Activated T-cell treated with anti-CD3 and anti-CD28 coated beads, Interleukin-2, amount 50 U/mL, for 4 hours (primary cell): Measurements from ENCODE around the gene CYB5D1. TPM values are rescaled to one million over a fixed set of nuclear protein-coding genes. Genes with fewer than 3 reads are reported as not detected.

Experiments used
- ATAC-seq, 2 donors: fragments of 200-7000 bp; cut with Tn5 transposase; one replicate each; pipeline ENCODE4 v1.10.0; 2021
- DNase-seq: peaks from one replicate; pipeline ENCODE4 v3.0.0-alpha.2; 2020
- H3K27me3 Mint-ChIP-seq: one replicate; pipeline ENCODE4 v1.8.0; 2021; ENCODE audit warnings: low read depth, mixed read lengths
- H3K36me3 Mint-ChIP-seq: one replicate; pipeline ENCODE4 v1.8.0; 2022; ENCODE audit warnings: mixed read lengths; ENCODE audit not compliant: insufficient read depth
- H3K4me1 Mint-ChIP-seq: one replicate; pipeline ENCODE4 v1.8.0; 2021; ENCODE audit warnings: low read depth, mixed read lengths
- H3K4me3 Mint-ChIP-seq: one replicate; pipeline ENCODE4 v1.8.0; 2021; ENCODE audit warnings: mild to moderate bottlenecking, moderate library complexity, mixed read lengths
- H3K9me3 Mint-ChIP-seq: one replicate; pipeline ENCODE4 v1.8.0; 2021; ENCODE audit warnings: mixed read lengths
- total RNA-seq, 3 donors: library from RNA; stranded (reverse); gene quantifications; one replicate each; pipeline ENCODE4 v1.2.1, GENCODE V29; 2021

CYB5D1 gene
- total RNA-seq, 3 donors from 2014 or later: 19.7 to 20.8 (median 20.6) TPM

- ATAC-seq (no peak), DNase-seq (no peak)
- peak overlapping the region; percentile 93 for H3K4me3 Mint-ChIP-seq
- H3K9me3 Mint-ChIP-seq: no peaks in the 10 kb centered on the region
- peaks cover 12% of the 10 kb centered on the region for H3K36me3 Mint-ChIP-seq
- H3K27me3 Mint-ChIP-seq: no peaks in the 10 kb centered on the region
- peaks cover 58% of the 10 kb centered on the region for H3K4me1 Mint-ChIP-seq
Observed at GRCh38 chr17:7837408-7838088, 20.3 kb upstream of the CYB5D1 start.

GRCh38 chr17:7838090-7839075, 19.4 kb upstream of the CYB5D1 start:
- no peaks in the 10 kb centered on the region for H3K9me3 Mint-ChIP-seq
- H3K4me3 Mint-ChIP-seq: peak overlapping the region; percentile 96
- no peak for ATAC-seq
- peaks cover 55% of the 10 kb centered on the region for H3K4me1 Mint-ChIP-seq
- no peaks in the 10 kb centered on the region for H3K27me3 Mint-ChIP-seq
- peak; percentile 36 for DNase-seq
- peaks cover 12% of the 10 kb centered on the region for H3K36me3 Mint-ChIP-seq

GRCh38 chr17:7839190-7839875, 18.5 kb upstream of the CYB5D1 start:
- ATAC-seq (no peak), DNase-seq (no peak)
- Mint-ChIP-seq H3K27me3 (no peaks in the 10 kb centered on the region), H3K9me3 (no peaks in the 10 kb centered on the region), H3K4me1 (peaks cover 51% of the 10 kb centered on the region), H3K4me3 (peak overlapping the region; percentile 96), H3K36me3 (peaks cover 14% of the 10 kb centered on the region)

DNA sequence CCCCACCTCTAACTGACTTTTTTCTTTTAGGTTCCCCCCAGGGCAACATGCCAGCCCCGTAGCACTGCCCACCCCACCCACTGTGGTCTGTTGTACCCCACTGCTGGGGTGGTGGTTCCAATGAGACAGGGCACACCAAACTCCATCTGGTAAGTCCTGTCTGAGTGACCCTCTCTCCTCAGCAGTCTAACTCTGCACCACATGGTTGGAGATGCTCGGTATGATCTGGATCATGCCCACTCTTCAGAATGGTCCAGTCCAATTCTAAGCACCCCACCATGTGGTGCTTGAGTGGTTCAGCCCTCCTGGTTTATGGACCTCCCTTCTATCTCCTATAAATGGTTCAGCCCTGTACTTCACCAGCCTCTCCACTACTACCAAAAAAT, 17.9 kb upstream of the CYB5D1 start:
- Mint-ChIP-seq H3K4me3 (peak overlapping the region; percentile 96), H3K9me3 (no peaks in the 10 kb centered on the region), H3K36me3 (peaks cover 14% of the 10 kb centered on the region), H3K4me1 (peaks cover 51% of the 10 kb centered on the region), H3K27me3 (no peaks in the 10 kb centered on the region)
- ATAC-seq: no peak
- no peak for DNase-seq

GRCh38 chr17:7840441-7840840, 17.4 kb upstream of the CYB5D1 start:
- DNase-seq (no peak), ATAC-seq (no peak)
- Mint-ChIP-seq H3K4me1 (peaks cover 53% of the 10 kb centered on the region), H3K9me3 (no peaks in the 10 kb centered on the region), H3K4me3 (peak overlapping the region; percentile 96), H3K36me3 (peaks cover 17% of the 10 kb centered on the region), H3K27me3 (no peaks in the 10 kb centered on the region)

DNA sequence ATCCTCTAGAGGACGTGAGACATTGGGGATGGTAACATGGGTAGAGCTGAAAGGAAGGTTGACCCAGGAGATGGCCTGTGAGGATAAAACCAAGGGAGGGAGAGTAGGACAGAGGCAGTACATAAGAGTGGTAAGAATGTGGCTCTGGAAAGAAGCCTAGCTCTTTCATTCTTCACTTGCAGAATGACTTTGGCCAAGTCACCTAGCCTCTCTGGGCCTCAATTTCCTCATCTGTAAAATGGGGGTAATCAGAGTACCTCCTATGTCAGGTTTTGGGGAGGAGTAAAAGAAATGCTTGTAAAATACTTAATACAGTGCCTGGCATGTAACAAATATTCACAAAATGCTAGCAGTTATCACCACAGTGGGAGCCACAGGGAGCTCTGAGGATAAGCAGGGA, 16.9 kb upstream of the CYB5D1 start:
- ATAC-seq (no peak), DNase-seq (no peak)
- H3K4me3 Mint-ChIP-seq: peak overlapping the region; percentile 96
- H3K36me3 Mint-ChIP-seq: peaks cover 20% of the 10 kb centered on the region
- H3K4me1 Mint-ChIP-seq: peaks cover 55% of the 10 kb centered on the region
- H3K27me3 Mint-ChIP-seq: no peaks in the 10 kb centered on the region
- no peaks in the 10 kb centered on the region for H3K9me3 Mint-ChIP-seq

DNA sequence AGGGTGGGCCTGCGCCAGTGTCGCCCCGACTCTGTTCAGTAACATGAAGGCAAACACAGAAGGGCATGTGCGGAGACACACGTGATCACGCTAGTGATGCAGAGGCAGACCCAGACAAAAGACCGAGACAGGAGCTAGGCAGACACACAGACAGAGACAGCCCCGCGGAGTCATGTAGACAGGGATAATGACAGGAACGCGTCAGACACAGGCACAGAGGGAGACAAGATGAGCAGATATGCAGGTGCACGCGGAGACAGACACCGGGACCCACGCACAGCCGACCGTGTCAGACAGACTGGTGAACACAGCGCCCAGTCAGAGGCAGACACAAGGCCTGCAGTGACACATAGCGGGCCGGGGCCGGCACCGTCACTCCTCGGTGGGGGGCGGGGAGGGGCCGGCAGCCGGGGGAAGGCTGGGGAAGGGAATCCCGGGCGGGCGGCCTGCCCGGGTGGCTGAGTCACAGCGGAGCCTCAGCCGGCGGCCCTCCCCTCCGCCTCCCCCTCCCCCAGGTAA, 16.3 kb upstream of the CYB5D1 start:
- Mint-ChIP-seq H3K4me3 (peak overlapping the region; percentile 96), H3K9me3 (no peaks in the 10 kb centered on the region), H3K4me1 (peaks cover 54% of the 10 kb centered on the region), H3K27me3 (no peaks in the 10 kb centered on the region), H3K36me3 (peaks cover 24% of the 10 kb centered on the region)
- ATAC-seq: peak; percentile 53 to 55
- peak; percentile 97 for DNase-seq

GRCh38 chr17:7841915-7842379, 15.9 kb upstream of the CYB5D1 start:
- Mint-ChIP-seq H3K27me3 (no peaks in the 10 kb centered on the region), H3K9me3 (no peaks in the 10 kb centered on the region), H3K4me1 (peaks cover 52% of the 10 kb centered on the region), H3K4me3 (peak overlapping the region; percentile 96), H3K36me3 (peaks cover 27% of the 10 kb centered on the region)
- ATAC-seq (peak; percentile 13 to 15), DNase-seq (peak; percentile 87)

GRCh38 chr17:7842380-7843256, 15.2 kb upstream of the CYB5D1 start:
- ATAC-seq (peak; percentile 46 to 47), DNase-seq (peak; percentile 98)
- peak overlapping the region; percentile 96 for H3K4me3 Mint-ChIP-seq
- H3K36me3 Mint-ChIP-seq: peaks cover 27% of the 10 kb centered on the region
- H3K4me1 Mint-ChIP-seq: peaks cover 46% of the 10 kb centered on the region
- no peaks in the 10 kb centered on the region for H3K9me3 Mint-ChIP-seq
- H3K27me3 Mint-ChIP-seq: no peaks in the 10 kb centered on the region

DNA sequence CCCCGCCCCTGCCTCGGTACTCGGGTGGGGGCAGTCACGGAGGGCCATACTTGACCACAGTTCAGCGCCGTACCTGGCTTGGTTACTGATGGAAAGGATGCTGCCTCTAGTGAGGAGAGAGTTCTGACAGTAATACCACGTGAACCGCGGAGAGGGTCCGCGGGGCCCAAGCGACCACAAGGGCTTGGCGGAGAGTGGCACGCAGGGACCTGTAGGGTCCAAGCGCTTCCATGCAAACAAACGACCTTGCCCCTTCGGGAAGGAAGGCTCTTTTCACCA, 14.6 kb upstream of the CYB5D1 start:
- DNase-seq (no peak), ATAC-seq (peak; percentile 0)
- H3K4me3 Mint-ChIP-seq: peak overlapping the region; percentile 96
- peaks cover 27% of the 10 kb centered on the region for H3K36me3 Mint-ChIP-seq
- H3K27me3 Mint-ChIP-seq: no peaks in the 10 kb centered on the region
- peaks cover 45% of the 10 kb centered on the region for H3K4me1 Mint-ChIP-seq
- H3K9me3 Mint-ChIP-seq: no peaks in the 10 kb centered on the region

DNA sequence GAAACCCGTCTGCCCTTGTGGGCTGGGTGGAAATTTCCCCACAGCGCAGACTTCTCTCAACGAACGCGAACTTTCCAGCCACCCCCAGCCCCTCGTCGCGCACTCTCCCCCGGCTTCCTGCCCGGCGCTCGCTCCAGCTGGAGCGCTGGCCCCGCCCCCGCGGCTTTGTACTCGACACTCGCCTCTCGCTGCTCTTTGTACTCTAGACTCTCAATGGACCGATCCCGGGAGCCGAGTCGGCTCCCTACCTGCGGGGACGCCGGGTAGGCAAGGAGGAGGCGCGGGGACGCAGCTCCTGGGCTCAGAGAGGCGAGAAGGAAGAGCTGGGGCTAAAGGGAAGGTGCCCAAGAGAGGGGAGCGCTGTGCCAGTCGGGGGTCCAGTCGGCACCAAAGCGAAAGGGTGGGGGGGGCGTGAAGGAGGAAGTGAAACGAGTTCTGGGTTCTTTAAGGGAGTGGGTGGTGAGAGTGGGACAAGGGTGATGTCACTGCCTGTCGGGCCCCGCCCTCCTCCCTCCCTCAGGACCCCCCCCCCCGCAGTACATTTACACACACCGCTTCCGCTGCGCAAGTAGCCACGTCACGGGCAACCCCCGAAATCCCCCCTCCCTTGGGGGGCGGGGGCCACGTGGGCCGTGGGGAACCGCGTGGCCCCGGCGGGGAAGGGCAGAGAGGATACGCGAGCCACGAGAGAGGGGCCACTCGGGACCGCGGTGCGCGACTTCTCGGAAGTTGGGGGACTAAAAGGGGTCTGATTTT, 14.1 kb upstream of the CYB5D1 start:
- ATAC-seq: peak; percentile 14 to 16

GRCh38 chr17:7844292-7845154, 13.3 kb upstream of the CYB5D1 start:
- ATAC-seq: peak; percentile 40 to 46
- DNase-seq: peak; percentile 71
- peaks cover 36% of the 10 kb centered on the region for H3K4me1 Mint-ChIP-seq
- H3K9me3 Mint-ChIP-seq: no peaks in the 10 kb centered on the region
- peaks cover 23% of the 10 kb centered on the region for H3K36me3 Mint-ChIP-seq
- peak overlapping the region; percentile 96 for H3K4me3 Mint-ChIP-seq
- no peaks in the 10 kb centered on the region for H3K27me3 Mint-ChIP-seq

More for the DNA sequence above, 14.1 kb upstream of the CYB5D1 start:
- Mint-ChIP-seq H3K27me3 (no peaks in the 10 kb centered on the region), H3K4me1 (peaks cover 42% of the 10 kb centered on the region), H3K4me3 (peak overlapping the region; percentile 96), H3K36me3 (peaks cover 27% of the 10 kb centered on the region), H3K9me3 (no peaks in the 10 kb centered on the region)
- DNase-seq: peak; percentile 95
